ENCODE results near the gene ZBTB7A.

Gene ZBTB7A

GRCh38 chr19:4068047-4068966 lies 1.6 kb upstream of the ZBTB7A start:
- FAIRE-seq: no peak

GRCh38 chr19:4067396-4068046 lies 822 bp upstream of the ZBTB7A start:
- TF ChIP-seq CTCF (IDR thresholded peaks at IDR 0.05; ENCODE audit: insufficient read depth, missing control alignments): no peak
- DNase-seq (ENCODE audit: insufficient read length, low spot score): no peak
- no peak for FAIRE-seq

More at GRCh38 chr19:4068047-4068966, 1.6 kb upstream of the ZBTB7A start:
- TF ChIP-seq CTCF (IDR thresholded peaks at IDR 0.05; ENCODE audit: insufficient read depth, missing control alignments): no peak
- no peak for DNase-seq (ENCODE audit: insufficient read length, low spot score)

GRCh38 chr19:4066176-4066606 lies 508 bp downstream of the ZBTB7A start:
- no peak for TF ChIP-seq CTCF (IDR thresholded peaks at IDR 0.05; ENCODE audit: insufficient read depth, missing control alignments)
- FAIRE-seq (no peak), DNase-seq (ENCODE audit: insufficient read length, low spot score) (no peak)

- TF ChIP-seq CTCF (IDR thresholded peaks at IDR 0.05; ENCODE audit: insufficient read depth, missing control alignments): no peak
- FAIRE-seq (no peak), DNase-seq (ENCODE audit: insufficient read length, low spot score) (peak; percentile 84)
Observed at GRCh38 chr19:4065430-4066175, 1.1 kb downstream of the ZBTB7A start.

- DNase-seq (ENCODE audit: insufficient read length, low spot score): no peak
- FAIRE-seq: no peak
- no peak for TF ChIP-seq CTCF (IDR thresholded peaks at IDR 0.05; ENCODE audit: insufficient read depth, missing control alignments)
Observed at GRCh38 chr19:4064496-4065260, 2.0 kb downstream of the ZBTB7A start.

- FAIRE-seq (no peak), DNase-seq (ENCODE audit: insufficient read length, low spot score) (no peak)
- no peak for TF ChIP-seq CTCF (IDR thresholded peaks at IDR 0.05; ENCODE audit: insufficient read depth, missing control alignments)
Observed at GRCh38 chr19:4064149-4064495, 2.6 kb downstream of the ZBTB7A start.
